Activated T-helper 2 cell treated with anti-CD3 and anti-CD28 coated beads, Interferon-gamma antibody, Interleukin-2, Interleukin-4, amounts not matched to agents 10 μg/mL and 5 μg/mL and 100 μg/mL, durations not matched to agents 14 hours and 24 hours and 36 hours (primary cell): ENCODE results near the gene ALG9. TPM values are rescaled to one million over a fixed set of nuclear protein-coding genes. Genes with fewer than 3 reads are reported as not detected.
"Not testable (repeated sequence)": the region's sequence is repeated elsewhere in the genome, so short reads cannot be mapped to it uniquely, and the experiment has no call there.

Source experiments
- DNase-seq: peaks from one replicate; pipeline ENCODE4 v3.0.0; 2021; ENCODE audit warnings: low spot score
- H3K27ac Mint-ChIP-seq: one replicate; pipeline ENCODE4 v1.8.0; 2021; ENCODE audit warnings: mixed read lengths
- H3K27me3 Mint-ChIP-seq: one replicate; pipeline ENCODE4 v1.8.0; 2021; ENCODE audit warnings: low read depth, mixed read lengths
- H3K36me3 Mint-ChIP-seq: one replicate; pipeline ENCODE4 v1.8.0; 2021; ENCODE audit warnings: low read depth, mixed read lengths
- H3K4me1 Mint-ChIP-seq: one replicate; pipeline ENCODE4 v1.8.0; 2021; ENCODE audit warnings: low read depth, mixed read lengths
- H3K4me3 Mint-ChIP-seq: one replicate; pipeline ENCODE4 v1.8.0; 2021; ENCODE audit warnings: low read depth, mild to moderate bottlenecking, moderate library complexity, mixed read lengths
- H3K9me3 Mint-ChIP-seq: one replicate; pipeline ENCODE4 v1.8.0; 2021; ENCODE audit warnings: mixed read lengths
- intact Hi-C: fragments of 100-400 bp; cut with micrococcal nuclease; formaldehyde crosslinking; loops from one replicate; pipeline ENCODE4 v1.15.1; 2023
- total RNA-seq: library from RNA; stranded (reverse); gene quantifications from 2 replicates; pipeline ENCODE4 v1.2.3, GENCODE V29; 2022

Gene ALG9
- total RNA-seq, 1 donor from 2014 or later = 33.4 TPM

- no peak for DNase-seq
- intact Hi-C loops = no loop called here
- Mint-ChIP-seq H3K36me3 (peaks cover 32% of the 10 kb centered on the region), H3K9me3 (no peaks in the 10 kb centered on the region), H3K4me3 (no peak overlapping the region), H3K27ac (no peak overlapping the region), H3K27me3 (no peaks in the 10 kb centered on the region), H3K4me1 (peaks cover 4% of the 10 kb centered on the region)
Observed at GRCh38 chr11:111796696-111797095, 74.7 kb downstream of the ALG9 start.

GRCh38 chr11:111795334-111795985 lies 75.9 kb downstream of the ALG9 start:
- no peak for DNase-seq
- Mint-ChIP-seq H3K36me3 (peaks cover 29% of the 10 kb centered on the region), H3K4me1 (peaks cover 4% of the 10 kb centered on the region), H3K4me3 (no peak overlapping the region), H3K9me3 (no peaks in the 10 kb centered on the region), H3K27me3 (no peaks in the 10 kb centered on the region), H3K27ac (no peak overlapping the region)
- intact Hi-C loops = no loop called here

- Mint-ChIP-seq H3K4me1 (peaks cover 4% of the 10 kb centered on the region), H3K27ac (no peak overlapping the region), H3K4me3 (no peak overlapping the region), H3K27me3 (no peaks in the 10 kb centered on the region), H3K9me3 (no peaks in the 10 kb centered on the region), H3K36me3 (peaks cover 22% of the 10 kb centered on the region)
- intact Hi-C loops = no loop called here
- no peak for DNase-seq
Observed at GRCh38 chr11:111793863-111794262, 77.5 kb downstream of the ALG9 start.

GRCh38 chr11:111792955-111793500 lies 78.4 kb downstream of the ALG9 start:
- no peak overlapping the region for H3K27ac Mint-ChIP-seq
- peaks cover 4% of the 10 kb centered on the region for H3K4me1 Mint-ChIP-seq
- H3K27me3 Mint-ChIP-seq = no peaks in the 10 kb centered on the region
- no peak overlapping the region for H3K4me3 Mint-ChIP-seq
- intact Hi-C loops = no loop called here
- no peak for DNase-seq
- peaks cover 18% of the 10 kb centered on the region for H3K36me3 Mint-ChIP-seq
- H3K9me3 Mint-ChIP-seq = no peaks in the 10 kb centered on the region

GRCh38 chr11:111792314-111792713 lies 79.1 kb downstream of the ALG9 start:
- Mint-ChIP-seq H3K36me3 (peaks cover 14% of the 10 kb centered on the region), H3K9me3 (no peaks in the 10 kb centered on the region), H3K4me1 (peaks cover 4% of the 10 kb centered on the region), H3K27me3 (no peaks in the 10 kb centered on the region), H3K4me3 (no peak overlapping the region), H3K27ac (no peak overlapping the region)
- intact Hi-C loops = no loop called here
- no peak for DNase-seq

GRCh38 chr11:111788464-111788863 lies 82.9 kb downstream of the ALG9 start:
- no peaks in the 10 kb centered on the region for H3K4me1 Mint-ChIP-seq
- H3K36me3 Mint-ChIP-seq = peaks cover 20% of the 10 kb centered on the region
- H3K4me3 Mint-ChIP-seq = no peak overlapping the region
- H3K27ac Mint-ChIP-seq = no peak overlapping the region
- intact Hi-C loops = no loop called here
- H3K9me3 Mint-ChIP-seq = no peaks in the 10 kb centered on the region
- no peaks in the 10 kb centered on the region for H3K27me3 Mint-ChIP-seq
- no peak for DNase-seq

GRCh38 chr11:111788051-111788450 lies 83.3 kb downstream of the ALG9 start:
- intact Hi-C loops = no loop called here

GRCh38 chr11:111785886-111786412 lies 85.4 kb downstream of the ALG9 start:
- H3K4me3 Mint-ChIP-seq = no peak overlapping the region
- no peaks in the 10 kb centered on the region for H3K27me3 Mint-ChIP-seq
- no peak for DNase-seq
- no peak overlapping the region for H3K27ac Mint-ChIP-seq
- H3K9me3 Mint-ChIP-seq = no peaks in the 10 kb centered on the region
- intact Hi-C loops = no loop called here
- H3K4me1 Mint-ChIP-seq = no peaks in the 10 kb centered on the region
- peaks cover 18% of the 10 kb centered on the region for H3K36me3 Mint-ChIP-seq

More at GRCh38 chr11:111788051-111788450, 83.3 kb downstream of the ALG9 start:
- Mint-ChIP-seq H3K4me3 (no peak overlapping the region), H3K27ac (no peak overlapping the region), H3K27me3 (no peaks in the 10 kb centered on the region), H3K4me1 (no peaks in the 10 kb centered on the region), H3K36me3 (peaks cover 20% of the 10 kb centered on the region), H3K9me3 (no peaks in the 10 kb centered on the region)
- no peak for DNase-seq

GRCh38 chr11:111785076-111785475 lies 86.3 kb downstream of the ALG9 start:
- Mint-ChIP-seq H3K4me3 (no peak overlapping the region), H3K27ac (no peak overlapping the region), H3K4me1 (no peaks in the 10 kb centered on the region), H3K36me3 (peaks cover 18% of the 10 kb centered on the region), H3K9me3 (no peaks in the 10 kb centered on the region), H3K27me3 (no peaks in the 10 kb centered on the region)
- DNase-seq = no peak
- intact Hi-C loops = no loop called here

- H3K27ac Mint-ChIP-seq, intact Hi-C loops, DNase-seq, H3K9me3 Mint-ChIP-seq, H3K4me1 Mint-ChIP-seq, H3K27me3 Mint-ChIP-seq, H3K4me3 Mint-ChIP-seq: not testable (repeated sequence)
- H3K36me3 Mint-ChIP-seq = peaks cover 18% of the 10 kb centered on the region
Observed at GRCh38 chr11:111784311-111784710, 87.1 kb downstream of the ALG9 start.

GRCh38 chr11:111782109-111782741 lies 89.2 kb downstream of the ALG9 start:
- no peak for DNase-seq
- Mint-ChIP-seq H3K27ac (no peak overlapping the region), H3K4me3 (no peak overlapping the region), H3K9me3 (no peaks in the 10 kb centered on the region), H3K27me3 (no peaks in the 10 kb centered on the region), H3K4me1 (peaks cover under 1% of the 10 kb centered on the region), H3K36me3 (peaks cover 15% of the 10 kb centered on the region)
- intact Hi-C loops = no loop called here

- peaks cover 2% of the 10 kb centered on the region for H3K36me3 Mint-ChIP-seq
- H3K27ac Mint-ChIP-seq = no peak overlapping the region
- no peak for DNase-seq
- no peaks in the 10 kb centered on the region for H3K9me3 Mint-ChIP-seq
- peaks cover 3% of the 10 kb centered on the region for H3K4me1 Mint-ChIP-seq
- no peaks in the 10 kb centered on the region for H3K27me3 Mint-ChIP-seq
- intact Hi-C loops = loop anchor here (5.0 kb wide), 1 partner anchor 322 kb away; no protein-coding TSS in a partner anchor
- H3K4me3 Mint-ChIP-seq = no peak overlapping the region
Observed at GRCh38 chr11:111779118-111779517, 92.3 kb downstream of the ALG9 start.

GRCh38 chr11:111778047-111778558 lies 93.3 kb downstream of the ALG9 start:
- Mint-ChIP-seq H3K27ac (no peak overlapping the region), H3K36me3 (no peaks in the 10 kb centered on the region), H3K9me3 (no peaks in the 10 kb centered on the region), H3K4me1 (peaks cover 3% of the 10 kb centered on the region), H3K27me3 (no peaks in the 10 kb centered on the region), H3K4me3 (no peak overlapping the region)
- DNase-seq = no peak
- intact Hi-C loops = loop anchor here (5.0 kb wide), 1 partner anchor 321 kb away; no protein-coding TSS in a partner anchor
